IPS DF 6.9 (cell line): ENCODE measurements around the gene LOXL1.
"Not testable (repeated sequence)": the region's sequence is repeated elsewhere in the genome, so short reads cannot be mapped to it uniquely, and the experiment has no call there.

ENCODE experiments used
- DNase-seq: peaks from one replicate; pipeline ENCODE4 v3.0.0-alpha.2; 2013; ENCODE audit warnings: low read depth, low spot score
- H3K27ac ChIP-seq: one replicate; pipeline ENCODE4 v1.5.1; 2013; ENCODE audit warnings: low read length, control low read depth
- H3K27me3 ChIP-seq: 2 replicates; pipeline ENCODE4 v1.6.1; 2013; ENCODE audit warnings: mild to moderate bottlenecking, low read length; ENCODE audit not compliant: control insufficient read depth, insufficient read depth
- H3K36me3 ChIP-seq: 2 replicates; pipeline ENCODE4 v1.6.1; 2013; ENCODE audit warnings: low read length; ENCODE audit not compliant: control insufficient read depth, insufficient read depth
- H3K4me1 ChIP-seq: 2 replicates; pipeline ENCODE4 v1.6.1; 2013; ENCODE audit warnings: low read length; ENCODE audit not compliant: control insufficient read depth, insufficient read depth
- H3K4me3 ChIP-seq: 2 replicates; pipeline ENCODE4 v1.5.1; 2013; ENCODE audit warnings: mild to moderate bottlenecking, low read length
- H3K9me3 ChIP-seq: 2 replicates; pipeline ENCODE4 v1.6.1; 2013; ENCODE audit warnings: low read length, inconsistent platforms; ENCODE audit not compliant: control insufficient read depth, insufficient read depth
- WGBS: extraction: QIAGEN DNeasy Blood & Tissue Kit; methylation state at CpG from one replicate; pipeline ENCODE4 v1.1.7; 2013; ENCODE audit warnings: mixed read lengths, missing lambda C conversion rate; ENCODE audit not compliant: insufficient read length, insufficient coverage; 5-methylcytosine and 5-hydroxymethylcytosine counted together

Gene LOXL1

GRCh38 chr15:73931441-73931840 is 5.2 kb downstream of the LOXL1 start:
- H3K9me3 ChIP-seq: no peaks in the 10 kb centered on the region
- no peak for DNase-seq
- H3K36me3 ChIP-seq: no peaks in the 10 kb centered on the region; the same call in 1 of the 2 replicates
- H3K27ac ChIP-seq: no peak overlapping the region
- peaks cover 4% of the 10 kb centered on the region for H3K4me1 ChIP-seq
- no CpG with 5 or more reads among the region's 2 CpGs for WGBS
- H3K27me3 ChIP-seq: no peaks in the 10 kb centered on the region
- no peak overlapping the region for H3K4me3 ChIP-seq

DNA sequence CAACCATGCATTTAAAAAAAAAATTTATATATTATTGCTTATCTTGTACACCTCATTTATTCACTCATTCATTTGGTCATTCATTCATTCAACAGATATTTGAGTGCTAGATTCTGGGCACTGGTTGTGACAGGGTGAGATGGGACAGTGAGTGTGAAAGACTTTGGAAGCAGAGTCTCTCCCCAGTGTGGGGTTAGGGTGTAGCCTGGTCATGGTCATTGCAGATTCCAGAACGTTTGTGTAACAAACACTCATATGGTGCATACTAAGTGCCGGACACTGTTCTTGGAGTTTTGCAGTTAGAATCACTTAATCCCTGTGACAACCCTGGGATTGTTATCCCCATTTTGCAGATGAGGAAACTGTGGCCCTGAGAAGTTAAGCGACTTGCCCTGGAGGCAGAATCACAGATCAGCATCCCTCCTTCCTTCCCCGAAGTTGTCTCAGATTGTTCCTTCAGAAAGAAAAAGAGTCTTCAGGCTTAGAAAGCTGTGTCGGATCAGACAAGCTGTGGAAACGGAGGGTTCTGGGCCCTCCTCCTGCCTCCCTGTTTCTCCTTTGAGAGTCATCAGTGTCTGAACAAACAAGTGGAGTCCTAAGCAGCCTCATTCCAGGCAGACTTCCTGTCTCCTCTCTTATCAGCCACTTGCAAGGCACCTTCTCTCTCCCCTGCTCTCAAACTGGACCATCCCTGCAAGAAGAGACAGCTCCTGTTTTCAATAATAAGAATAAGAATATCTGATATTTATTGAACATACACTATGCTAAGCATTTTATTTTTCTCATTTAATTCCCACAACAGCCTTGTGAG is 6.3 kb downstream of the LOXL1 start:
- WGBS: no CpG with 5 or more reads among the region's 6 CpGs
- H3K4me1 ChIP-seq: peaks cover 4% of the 10 kb centered on the region

DNA sequence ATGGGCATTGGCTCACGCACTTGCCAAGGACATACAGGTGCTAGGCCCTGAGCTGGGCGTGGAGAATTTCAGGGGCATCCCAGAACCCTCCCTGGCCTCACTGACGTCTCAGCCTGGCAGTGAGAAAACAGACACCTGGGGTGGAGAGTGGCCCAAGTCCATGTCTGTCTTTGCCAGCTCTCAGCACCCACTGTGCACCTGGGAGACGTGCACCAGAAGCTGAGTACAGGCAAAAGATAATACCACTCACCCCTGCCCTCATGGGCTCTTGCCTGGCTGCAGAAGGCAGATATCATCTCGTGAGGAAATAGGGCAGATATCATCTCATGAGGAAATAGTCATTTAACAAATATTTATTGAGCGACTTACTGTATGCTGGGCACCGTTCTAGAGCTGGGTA is 8.0 kb downstream of the LOXL1 start:
- H3K9me3 ChIP-seq: no peaks in the 10 kb centered on the region
- no peaks in the 10 kb centered on the region for H3K27me3 ChIP-seq
- H3K27ac ChIP-seq: no peak overlapping the region
- H3K4me1 ChIP-seq: no peaks in the 10 kb centered on the region
- WGBS: no CpG with 5 or more reads among the region's 7 CpGs
- no peaks in the 10 kb centered on the region for H3K36me3 ChIP-seq
- DNase-seq: no peak
- no peak overlapping the region for H3K4me3 ChIP-seq

More for the DNA sequence above, 6.3 kb downstream of the LOXL1 start:
- no peak overlapping the region for H3K4me3 ChIP-seq
- H3K27ac ChIP-seq: no peak overlapping the region
- no peak for DNase-seq
- no peaks in the 10 kb centered on the region for H3K27me3 ChIP-seq
- H3K9me3 ChIP-seq: no peaks in the 10 kb centered on the region
- no peaks in the 10 kb centered on the region for H3K36me3 ChIP-seq

DNA sequence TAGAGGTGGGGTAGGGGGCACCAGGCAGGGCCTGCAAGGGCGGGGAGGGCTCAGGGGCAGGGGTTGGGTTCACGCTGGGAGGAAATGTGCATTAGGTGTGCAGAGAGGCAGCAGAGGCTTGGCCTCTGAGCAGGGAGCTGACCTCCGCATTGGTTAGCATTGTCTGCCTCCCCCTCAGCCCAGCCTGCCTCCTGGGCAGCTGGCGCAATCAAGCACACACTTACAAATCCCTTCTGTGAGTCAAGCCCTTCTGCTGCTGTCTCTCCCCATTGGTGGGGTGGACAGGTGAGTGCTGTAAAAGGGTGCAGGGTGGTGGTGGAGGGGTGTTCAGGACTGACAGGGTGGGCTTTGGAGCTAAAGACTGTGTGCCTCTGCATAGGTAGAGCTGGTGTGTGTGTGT is 9.3 kb downstream of the LOXL1 start:
- no CpG with 5 or more reads among the region's 4 CpGs for WGBS
- Histone ChIP-seq H3K4me1 (no peaks in the 10 kb centered on the region), H3K9me3 (no peaks in the 10 kb centered on the region)

DNA sequence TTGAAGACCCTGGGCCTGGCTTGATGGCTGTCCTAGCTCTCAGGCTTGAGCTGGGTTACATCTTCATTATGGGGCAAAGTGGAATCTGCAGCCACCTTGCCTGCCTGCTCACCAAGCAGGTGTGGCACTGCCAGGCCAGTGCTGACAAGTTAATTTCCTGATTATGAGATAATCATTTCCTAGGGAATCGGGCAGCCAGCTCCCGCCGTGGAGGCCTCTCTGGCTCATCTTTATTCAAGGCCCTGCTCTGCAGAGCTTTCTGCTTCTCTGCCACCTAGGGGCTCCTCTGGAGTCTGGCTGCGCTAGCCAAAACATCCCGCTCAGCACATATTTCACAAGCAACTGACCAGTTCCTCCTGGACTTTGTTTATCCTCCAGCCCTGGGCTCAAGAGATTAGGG is 9.9 kb downstream of the LOXL1 start:
- Histone ChIP-seq H3K36me3 (no peaks in the 10 kb centered on the region), H3K27ac (no peak overlapping the region), H3K27me3 (no peaks in the 10 kb centered on the region), H3K9me3 (no peaks in the 10 kb centered on the region), H3K4me1 (no peaks in the 10 kb centered on the region), H3K4me3 (no peak overlapping the region)
- WGBS: no CpG with 5 or more reads among the region's 5 CpGs
- DNase-seq: no peak

More for the DNA sequence above, 9.3 kb downstream of the LOXL1 start:
- no peak for DNase-seq
- Histone ChIP-seq H3K27ac (no peak overlapping the region), H3K4me3 (no peak overlapping the region), H3K27me3 (no peaks in the 10 kb centered on the region), H3K36me3 (no peaks in the 10 kb centered on the region)

- no CpG with 5 or more reads among the region's 12 CpGs for WGBS
- DNase-seq: no peak
- Histone ChIP-seq H3K4me1 (no peaks in the 10 kb centered on the region), H3K9me3 (no peaks in the 10 kb centered on the region), H3K4me3 (no peak overlapping the region), H3K27me3 (no peaks in the 10 kb centered on the region), H3K27ac (no peak overlapping the region), H3K36me3 (no peaks in the 10 kb centered on the region)
Measured at GRCh38 chr15:73936588-73937290, 10.5 kb downstream of the LOXL1 start.

DNA sequence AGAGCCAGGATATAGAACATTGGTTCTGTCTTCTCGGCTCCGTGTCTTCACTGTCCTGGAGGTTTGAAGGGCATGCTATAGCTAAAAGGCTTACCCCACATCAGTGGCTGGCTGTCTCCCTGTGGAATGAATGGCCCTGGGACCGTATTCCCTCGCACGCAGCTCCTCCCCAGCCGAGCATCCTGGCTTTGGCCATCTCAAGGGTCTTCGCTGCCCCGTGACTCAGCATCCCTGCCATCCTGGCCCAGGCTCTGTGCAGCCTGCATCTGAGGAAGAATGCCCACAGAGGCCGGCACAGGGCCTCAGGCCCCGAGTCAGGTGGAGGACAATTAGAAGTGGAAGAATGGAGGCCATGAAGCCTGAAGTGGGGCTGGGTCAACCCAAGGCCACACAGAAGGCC is 11.0 kb downstream of the LOXL1 start:
- Histone ChIP-seq H3K27me3 (no peaks in the 10 kb centered on the region), H3K4me3 (no peak overlapping the region), H3K4me1 (0 out of 2 replicates have a peak, but pooled peaks cover 2% of the 10 kb centered on the region), H3K36me3 (no peaks in the 10 kb centered on the region), H3K9me3 (no peaks in the 10 kb centered on the region), H3K27ac (no peak overlapping the region)
- no CpG with 5 or more reads among the region's 10 CpGs for WGBS
- DNase-seq: no peak

DNA sequence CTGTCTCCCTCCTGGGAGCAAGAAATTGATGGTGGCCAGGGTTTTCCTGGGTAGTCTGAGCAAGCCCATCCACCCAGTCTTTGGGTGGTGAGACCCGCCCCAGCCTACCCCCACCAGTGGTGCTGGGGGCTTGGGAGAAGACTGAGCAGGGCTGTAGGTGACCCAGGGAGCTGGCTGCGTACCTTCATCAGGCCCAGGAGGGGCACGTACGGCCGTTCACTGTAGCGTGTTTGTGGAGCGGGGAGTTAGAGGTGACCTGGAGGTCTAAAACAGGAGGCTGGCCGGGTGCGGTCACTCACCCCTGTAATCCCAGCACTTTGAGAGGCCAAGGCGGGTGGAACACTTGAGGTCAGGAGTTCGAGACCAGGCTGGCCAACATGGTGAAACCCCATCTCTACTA is 11.5 kb downstream of the LOXL1 start:
- WGBS: no CpG with 5 or more reads among the region's 11 CpGs
- no peaks in the 10 kb centered on the region for H3K27me3 ChIP-seq
- H3K4me3 ChIP-seq: no peak overlapping the region
- 0 out of 2 replicates have a peak, but pooled peaks cover 2% of the 10 kb centered on the region for H3K4me1 ChIP-seq
- no peaks in the 10 kb centered on the region for H3K9me3 ChIP-seq
- no peaks in the 10 kb centered on the region for H3K36me3 ChIP-seq
- no peak overlapping the region for H3K27ac ChIP-seq
- no peak for DNase-seq

DNA sequence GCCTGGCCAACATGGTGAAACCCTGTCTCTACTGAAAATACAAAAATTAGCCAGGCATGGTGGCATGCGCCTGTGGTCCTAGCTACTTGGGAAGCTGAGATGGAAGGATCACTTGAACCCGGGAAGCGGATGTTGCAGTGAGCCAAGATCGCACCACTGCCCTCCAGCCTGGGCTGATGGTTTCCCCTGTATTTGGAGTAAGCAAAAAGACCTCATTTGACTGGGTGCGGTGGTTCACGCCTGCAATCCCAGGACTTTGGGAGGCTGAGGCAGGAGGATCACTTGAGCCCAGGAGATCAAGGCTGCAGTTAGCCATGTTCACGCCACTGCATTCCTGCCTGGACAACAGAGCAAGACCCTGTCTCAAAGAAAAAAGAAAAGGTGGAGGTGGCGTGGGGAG is 12.3 kb downstream of the LOXL1 start:
- H3K4me1 ChIP-seq, H3K27me3 ChIP-seq, DNase-seq, H3K4me3 ChIP-seq, H3K9me3 ChIP-seq, H3K36me3 ChIP-seq, H3K27ac ChIP-seq: not testable (repeated sequence)
- WGBS: no CpG with 5 or more reads among the region's 8 CpGs

- H3K4me3 ChIP-seq: no peak overlapping the region
- WGBS: no CpG with 5 or more reads among the region's 4 CpGs
- no peaks in the 10 kb centered on the region for H3K27me3 ChIP-seq
- H3K9me3 ChIP-seq: no peaks in the 10 kb centered on the region
- no peak overlapping the region for H3K27ac ChIP-seq
- no peaks in the 10 kb centered on the region for H3K36me3 ChIP-seq
- 0 out of 2 replicates have a peak, but pooled peaks cover 2% of the 10 kb centered on the region for H3K4me1 ChIP-seq
- DNase-seq: no peak
Measured at GRCh38 chr15:73939138-73939537, 12.9 kb downstream of the LOXL1 start.
